Sigmoid colon (tissue), 3 donors: ENCODE measurements around the gene AK5.

Source experiments
- POLR2A ChIP-seq, 2 donors: fragments of 450-650 bp; IDR thresholded peaks; one replicate each; pipeline ENCODE4 v1.6.1; 2016; ENCODE audit warnings: antibody characterized with exemption in 2 of 2, mild to moderate bottlenecking in 2 of 2, moderate library complexity in 2 of 2
- TF ChIP-seq, protein P1 (sequence below), 4 experiments: fragments of 450-650 bp in 3 of 4; fragments of 200-600 bp in 1 of 4; IDR thresholded peaks; one replicate each; pipeline ENCODE4 v1.5.1; 2016 to 2019; ENCODE audit warnings: antibody characterized with exemption in 4 of 4, mild to moderate bottlenecking in 3 of 4, moderate library complexity in 2 of 4

DNA sequence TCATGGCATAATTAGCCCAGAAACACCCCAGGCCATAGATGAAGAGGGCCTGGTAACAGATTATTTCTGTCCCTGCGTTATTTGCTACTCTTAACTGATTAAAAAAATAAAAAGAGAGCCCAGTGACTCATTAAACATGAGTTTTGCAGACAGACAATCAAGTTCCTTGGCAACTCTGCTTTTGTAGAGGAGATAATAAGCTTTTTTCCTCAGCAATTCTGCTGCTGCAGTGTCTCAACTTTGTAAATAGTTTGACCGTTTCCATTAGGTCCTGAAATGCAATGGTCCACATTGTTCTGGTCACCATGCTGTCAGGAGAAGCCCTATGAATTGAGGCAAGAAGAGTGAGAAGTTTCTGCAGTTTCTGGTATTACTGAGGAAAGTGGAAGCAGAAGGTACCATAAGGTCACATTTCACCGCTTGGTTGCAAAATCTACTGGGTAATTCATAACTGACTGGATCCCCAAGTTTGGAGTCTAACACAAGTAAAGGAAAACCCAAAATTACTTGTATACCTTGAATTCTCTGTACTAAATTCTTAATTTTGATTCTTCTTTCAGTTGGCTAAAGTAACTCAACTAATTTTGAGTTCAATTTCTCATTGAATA lies 261.1 kb downstream of the AK5 start:
- no peak for TF ChIP-seq POLR2A (IDR thresholded peaks at IDR 0.05)
- TF ChIP-seq, protein P1, sequence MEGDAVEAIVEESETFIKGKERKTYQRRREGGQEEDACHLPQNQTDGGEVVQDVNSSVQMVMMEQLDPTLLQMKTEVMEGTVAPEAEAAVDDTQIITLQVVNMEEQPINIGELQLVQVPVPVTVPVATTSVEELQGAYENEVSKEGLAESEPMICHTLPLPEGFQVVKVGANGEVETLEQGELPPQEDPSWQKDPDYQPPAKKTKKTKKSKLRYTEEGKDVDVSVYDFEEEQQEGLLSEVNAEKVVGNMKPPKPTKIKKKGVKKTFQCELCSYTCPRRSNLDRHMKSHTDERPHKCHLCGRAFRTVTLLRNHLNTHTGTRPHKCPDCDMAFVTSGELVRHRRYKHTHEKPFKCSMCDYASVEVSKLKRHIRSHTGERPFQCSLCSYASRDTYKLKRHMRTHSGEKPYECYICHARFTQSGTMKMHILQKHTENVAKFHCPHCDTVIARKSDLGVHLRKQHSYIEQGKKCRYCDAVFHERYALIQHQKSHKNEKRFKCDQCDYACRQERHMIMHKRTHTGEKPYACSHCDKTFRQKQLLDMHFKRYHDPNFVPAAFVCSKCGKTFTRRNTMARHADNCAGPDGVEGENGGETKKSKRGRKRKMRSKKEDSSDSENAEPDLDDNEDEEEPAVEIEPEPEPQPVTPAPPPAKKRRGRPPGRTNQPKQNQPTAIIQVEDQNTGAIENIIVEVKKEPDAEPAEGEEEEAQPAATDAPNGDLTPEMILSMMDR (IDR thresholded peaks at IDR 0.05), result no peak
